ENCODE data around the gene RBBP8NL. TPM values are rescaled to one million over a fixed set of nuclear protein-coding genes. Genes with fewer than 3 reads are reported as not detected.

The RBBP8NL gene
- total and polyA plus RNA-seq, 9 of the 15 experiments (the other 6 are each of a cell fraction or from before 2014, with no cell fraction given): not detected

DNA sequence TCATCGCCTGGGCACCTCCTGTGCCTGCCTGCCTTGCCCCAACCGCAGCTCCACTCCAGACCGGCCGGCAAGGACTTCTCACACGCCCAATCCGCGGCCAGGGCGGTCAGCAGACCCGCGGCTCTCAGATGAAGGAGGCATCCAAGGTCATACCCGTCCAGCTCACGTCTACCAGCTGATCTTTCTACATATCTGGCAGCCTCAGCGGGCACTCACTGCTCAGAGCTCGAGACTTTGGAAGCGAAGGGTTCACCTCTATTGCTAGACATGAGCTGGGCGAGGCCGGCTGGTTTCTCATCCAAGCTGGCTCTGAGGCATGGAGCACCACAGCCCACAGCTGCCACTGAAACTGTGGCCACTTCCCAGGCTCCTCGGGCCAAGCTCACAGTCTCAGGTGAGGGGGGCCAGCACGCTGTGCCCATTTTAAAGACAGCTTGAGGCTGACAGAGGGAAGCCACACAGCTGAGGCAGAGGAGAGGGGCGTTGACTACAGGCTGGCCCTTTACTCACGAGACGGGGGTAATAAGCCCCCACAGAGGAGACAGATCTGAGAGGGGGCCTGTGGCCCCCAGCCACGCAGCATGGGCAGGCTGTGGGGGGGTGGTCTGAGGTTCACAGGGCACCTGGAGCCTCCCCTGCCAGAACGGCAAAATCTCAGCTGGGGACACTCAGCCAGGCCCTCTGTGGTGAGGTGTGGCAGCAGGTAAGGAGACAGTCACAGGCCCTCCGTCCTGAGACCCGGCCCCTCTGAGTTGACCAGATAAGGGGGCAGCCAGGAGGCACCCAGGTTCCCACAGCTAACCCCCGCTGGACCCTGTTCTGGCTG is 62.2 kb downstream of the RBBP8NL start (continued):
- TF ChIP-seq ZBTB26 (CRISPR knock-in tag; IDR thresholded peaks at IDR 0.05) (no peak), ZNF740 (CRISPR knock-in tag; IDR thresholded peaks at IDR 0.05) (peak; percentile 55; the same call in 1 of the 2 replicates), ZNF740 (tag; IDR thresholded peaks at IDR 0.05) (no peak), TAF7 (tag; IDR thresholded peaks at IDR 0.05) (no peak), SIN3A (IDR thresholded peaks at IDR 0.05; ENCODE audit: borderline replicate concordance in 2 of 2, control insufficient read depth in 1 of 2, low read depth in 2 of 2, low read length in 2 of 2) (0 out of 4 replicates have a peak, but pooled peaks of 1 of the 2 experiments have one; percentile 27), ARID1B (IDR thresholded peaks at IDR 0.05) (0 out of 2 replicates have a peak, but pooled peaks have one; percentile 3), ZFX (CRISPR knock-in tag; IDR thresholded peaks at IDR 0.05) (peak; percentile 11; the same call in 1 of the 2 replicates), ZBED1 (IDR thresholded peaks at IDR 0.05) (no peak), RUNX1 (IDR thresholded peaks at IDR 0.05; ENCODE audit: low read depth) (no peak), POLR2G (IDR thresholded peaks at IDR 0.05; ENCODE audit: low read depth, low read length) (0 out of 2 replicates have a peak, but pooled peaks have one; percentile 13), FOXK2 (conservative IDR thresholded peaks at IDR 0.05 in 1 of 2, IDR thresholded peaks at IDR 0.05 in 1 of 2; ENCODE audit: low read depth in 2 of 2) (no peak), SRSF3 (IDR thresholded peaks at IDR 0.05; ENCODE audit: insufficient read depth, low read length) (no peak), RBFOX2 (IDR thresholded peaks at IDR 0.05; ENCODE audit: low read depth, low read length) (0 out of 2 replicates have a peak, but pooled peaks have one; percentile 10)
- TF ChIP-seq, protein P1, sequence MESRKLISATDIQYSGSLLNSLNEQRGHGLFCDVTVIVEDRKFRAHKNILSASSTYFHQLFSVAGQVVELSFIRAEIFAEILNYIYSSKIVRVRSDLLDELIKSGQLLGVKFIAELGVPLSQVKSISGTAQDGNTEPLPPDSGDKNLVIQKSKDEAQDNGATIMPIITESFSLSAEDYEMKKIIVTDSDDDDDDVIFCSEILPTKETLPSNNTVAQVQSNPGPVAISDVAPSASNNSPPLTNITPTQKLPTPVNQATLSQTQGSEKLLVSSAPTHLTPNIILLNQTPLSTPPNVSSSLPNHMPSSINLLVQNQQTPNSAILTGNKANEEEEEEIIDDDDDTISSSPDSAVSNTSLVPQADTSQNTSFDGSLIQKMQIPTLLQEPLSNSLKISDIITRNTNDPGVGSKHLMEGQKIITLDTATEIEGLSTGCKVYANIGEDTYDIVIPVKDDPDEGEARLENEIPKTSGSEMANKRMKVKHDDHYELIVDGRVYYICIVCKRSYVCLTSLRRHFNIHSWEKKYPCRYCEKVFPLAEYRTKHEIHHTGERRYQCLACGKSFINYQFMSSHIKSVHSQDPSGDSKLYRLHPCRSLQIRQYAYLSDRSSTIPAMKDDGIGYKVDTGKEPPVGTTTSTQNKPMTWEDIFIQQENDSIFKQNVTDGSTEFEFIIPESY (CRISPR knock-in tag; IDR thresholded peaks at IDR 0.05): peak; percentile 79

All from K562 (cell line).